ENCODE data around the gene COMMD6.

Gene COMMD6

DNA sequence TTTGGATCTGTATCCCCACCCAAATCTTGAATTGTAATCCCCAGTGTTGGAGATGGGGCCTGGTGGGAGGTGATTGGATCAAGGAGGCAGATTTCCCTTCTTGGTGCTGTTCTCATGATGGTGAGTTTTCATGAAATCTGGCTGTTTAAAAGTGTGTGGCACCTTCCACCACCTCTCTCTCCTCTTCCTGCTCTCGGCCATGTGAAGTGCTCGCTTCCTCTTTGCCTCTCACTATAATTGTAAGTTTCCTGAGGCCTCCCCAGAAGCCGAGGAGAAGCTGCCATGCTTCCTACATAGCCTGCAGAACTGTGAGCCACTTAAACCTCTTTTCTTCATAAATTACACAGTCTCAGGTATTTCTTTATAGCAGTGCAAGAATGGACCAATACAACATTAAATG lies 15.7 kb downstream of the COMMD6 start:
- no peak for DNase-seq

DNA sequence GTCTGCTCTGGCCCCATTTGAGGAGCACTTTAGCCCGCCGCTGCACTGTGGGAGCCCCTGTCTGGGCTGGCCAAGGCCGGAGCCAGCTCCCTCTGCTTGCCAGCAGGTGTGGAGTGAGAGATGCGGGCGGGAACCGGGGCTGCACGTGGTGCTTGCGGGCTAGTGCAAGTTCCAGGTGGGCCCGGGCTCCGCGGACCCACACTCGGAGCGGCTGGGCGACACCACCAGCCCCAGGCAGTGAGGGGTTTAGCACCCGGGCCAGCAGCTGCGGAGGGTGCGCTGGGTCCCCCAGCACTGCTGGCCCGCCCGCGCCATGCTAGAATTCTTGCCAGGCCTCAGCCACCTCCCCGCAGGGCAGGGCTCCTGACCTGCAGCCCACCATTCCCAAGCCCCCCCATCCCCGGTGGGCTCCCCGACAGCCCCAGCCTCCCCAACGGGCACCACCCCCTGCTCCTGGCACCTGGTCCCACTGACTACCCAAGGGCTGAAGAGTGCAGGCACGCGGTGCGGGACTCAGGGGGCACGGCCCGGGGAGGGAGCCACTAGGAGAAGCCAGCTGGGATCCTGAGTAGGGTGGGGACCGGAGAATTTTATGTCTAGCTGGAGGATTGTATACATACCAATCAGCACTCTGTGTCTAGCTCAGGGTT lies 19.1 kb downstream of the COMMD6 start:
- DNase-seq = no peak

DNA sequence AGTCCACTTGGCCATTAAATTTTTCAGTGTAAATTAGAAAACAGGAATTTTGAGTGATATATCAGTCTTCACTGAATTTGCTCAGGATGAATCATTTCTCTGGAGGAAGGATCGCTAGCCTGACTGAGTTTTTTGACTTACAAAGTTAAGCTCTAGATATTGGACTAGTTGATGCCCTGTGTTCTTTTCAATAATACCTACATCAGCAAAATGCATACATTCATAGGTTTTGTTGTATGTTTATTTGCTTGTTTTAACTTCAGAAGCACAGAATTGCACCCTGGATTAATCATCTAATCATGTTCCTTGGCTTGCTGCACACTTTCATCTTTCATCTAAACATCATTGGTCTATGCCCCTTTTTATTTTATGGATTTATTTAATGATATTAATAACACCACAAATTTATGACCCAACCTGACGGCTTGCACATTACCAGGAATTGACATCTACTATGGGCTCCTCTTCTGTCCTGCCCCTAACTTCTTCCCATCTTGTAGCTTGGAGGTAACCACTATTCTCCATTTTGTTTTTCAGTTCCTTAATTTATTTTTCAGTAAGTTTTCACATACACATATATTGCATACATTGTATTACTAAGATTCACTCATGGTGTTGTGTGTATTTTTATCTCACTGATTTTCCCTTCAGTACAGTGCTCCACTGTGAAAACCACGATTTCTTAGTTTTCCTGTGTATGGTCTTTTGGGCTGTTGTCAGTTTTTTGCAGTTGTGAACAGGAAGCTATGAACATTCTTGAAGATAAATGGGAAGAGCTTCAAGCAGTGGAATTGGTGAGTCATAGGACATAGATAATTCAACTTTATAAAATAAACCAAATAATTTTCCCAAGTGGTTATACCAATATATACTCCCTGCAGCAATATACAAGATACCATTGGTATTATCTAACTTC lies 23.3 kb downstream of the COMMD6 start:
- no peak for DNase-seq

DNA sequence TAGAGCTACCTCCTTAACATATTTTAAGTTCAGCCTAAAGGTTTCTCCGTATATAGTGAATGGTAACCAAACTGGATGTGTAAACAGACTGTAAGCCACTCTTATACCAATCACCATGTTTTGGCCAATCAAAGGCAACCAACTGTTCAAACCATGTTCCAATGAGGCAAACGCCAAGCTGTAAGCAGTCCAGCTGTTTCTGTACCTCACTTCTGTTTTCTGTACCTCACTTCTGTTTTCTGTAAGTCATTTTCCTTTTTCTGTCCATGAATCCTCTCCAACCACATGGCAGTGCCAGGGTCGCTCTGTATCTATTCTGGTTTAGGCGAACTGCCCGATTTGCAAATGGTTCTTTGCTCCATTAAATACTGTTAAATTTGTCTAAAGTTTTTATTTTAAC lies 24.4 kb downstream of the COMMD6 start:
- no peak for DNase-seq

DNA sequence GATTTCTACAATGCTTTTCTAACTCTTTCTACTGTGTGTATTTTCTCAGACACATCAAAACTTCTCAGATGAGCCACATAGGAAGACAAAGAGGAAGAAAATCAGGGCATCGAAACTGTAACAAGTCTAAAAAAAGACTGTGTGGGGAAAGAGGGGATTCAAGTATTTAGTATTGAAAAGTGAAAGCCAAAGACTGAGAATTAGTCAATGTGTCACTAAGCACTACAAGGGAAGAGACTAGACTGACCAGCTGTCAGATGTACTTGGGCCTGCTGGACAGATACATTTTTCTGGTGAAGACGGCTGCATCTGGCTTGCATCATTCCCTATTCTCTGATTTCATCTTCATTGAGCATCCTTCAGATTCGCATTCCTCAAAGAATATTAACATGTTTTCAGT lies 25.4 kb downstream of the COMMD6 start:
- peak in 1 of 2 experiments; percentile 15 for DNase-seq

DNA sequence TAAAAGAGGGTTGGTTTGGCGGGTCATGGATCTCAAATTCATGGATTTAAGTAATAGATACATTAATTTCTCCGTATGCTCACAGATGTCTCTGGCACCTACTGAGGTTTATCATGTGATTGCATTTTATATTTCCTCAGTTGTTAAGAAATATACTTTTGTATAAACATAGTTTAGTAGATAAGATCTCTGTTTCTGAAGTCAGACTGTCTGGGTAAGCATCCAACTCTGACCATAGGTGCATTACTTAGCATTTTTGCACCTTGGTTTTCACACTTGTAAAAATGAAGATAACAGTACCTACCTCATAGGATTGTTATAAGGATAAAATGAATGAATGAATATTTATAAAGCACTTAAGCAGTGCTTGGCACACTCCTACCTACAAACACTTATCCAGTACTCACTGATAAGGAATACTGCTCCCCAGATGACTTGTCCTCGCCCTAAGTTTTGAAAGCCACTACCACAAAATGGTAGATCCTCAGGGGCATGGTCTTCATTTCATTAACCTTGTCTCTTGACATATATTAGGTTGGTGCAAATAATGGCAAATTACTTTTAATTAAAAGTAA lies 26.5 kb downstream of the COMMD6 start:
- DNase-seq = no peak

DNA sequence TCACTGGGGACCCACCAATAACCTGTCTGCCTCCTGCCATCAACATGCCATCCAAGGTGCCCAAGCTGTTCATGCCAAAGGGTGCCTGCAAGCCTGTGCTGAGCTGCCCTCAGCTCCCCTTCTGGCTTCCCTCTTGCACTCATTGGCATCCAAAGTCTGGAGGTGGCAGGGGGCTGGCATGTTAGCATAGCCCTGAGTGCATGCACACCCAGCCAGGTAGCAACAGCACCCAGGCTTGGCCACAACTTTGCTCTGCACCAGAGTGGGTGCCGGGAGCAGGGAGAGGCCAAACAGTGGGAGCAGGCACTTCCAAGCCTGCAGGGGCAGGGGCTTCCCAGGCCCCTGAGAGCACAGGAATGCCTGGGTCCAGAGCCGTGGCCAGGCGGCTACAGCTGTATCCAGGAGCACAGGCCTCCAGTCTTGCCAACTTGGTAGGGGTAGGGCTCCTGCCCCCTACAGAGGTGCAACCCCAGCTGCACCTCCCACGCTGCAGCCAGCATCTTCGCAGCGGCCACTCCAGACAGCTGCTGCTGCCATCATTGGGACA lies 29.6 kb downstream of the COMMD6 start:
- no peak for DNase-seq

DNA sequence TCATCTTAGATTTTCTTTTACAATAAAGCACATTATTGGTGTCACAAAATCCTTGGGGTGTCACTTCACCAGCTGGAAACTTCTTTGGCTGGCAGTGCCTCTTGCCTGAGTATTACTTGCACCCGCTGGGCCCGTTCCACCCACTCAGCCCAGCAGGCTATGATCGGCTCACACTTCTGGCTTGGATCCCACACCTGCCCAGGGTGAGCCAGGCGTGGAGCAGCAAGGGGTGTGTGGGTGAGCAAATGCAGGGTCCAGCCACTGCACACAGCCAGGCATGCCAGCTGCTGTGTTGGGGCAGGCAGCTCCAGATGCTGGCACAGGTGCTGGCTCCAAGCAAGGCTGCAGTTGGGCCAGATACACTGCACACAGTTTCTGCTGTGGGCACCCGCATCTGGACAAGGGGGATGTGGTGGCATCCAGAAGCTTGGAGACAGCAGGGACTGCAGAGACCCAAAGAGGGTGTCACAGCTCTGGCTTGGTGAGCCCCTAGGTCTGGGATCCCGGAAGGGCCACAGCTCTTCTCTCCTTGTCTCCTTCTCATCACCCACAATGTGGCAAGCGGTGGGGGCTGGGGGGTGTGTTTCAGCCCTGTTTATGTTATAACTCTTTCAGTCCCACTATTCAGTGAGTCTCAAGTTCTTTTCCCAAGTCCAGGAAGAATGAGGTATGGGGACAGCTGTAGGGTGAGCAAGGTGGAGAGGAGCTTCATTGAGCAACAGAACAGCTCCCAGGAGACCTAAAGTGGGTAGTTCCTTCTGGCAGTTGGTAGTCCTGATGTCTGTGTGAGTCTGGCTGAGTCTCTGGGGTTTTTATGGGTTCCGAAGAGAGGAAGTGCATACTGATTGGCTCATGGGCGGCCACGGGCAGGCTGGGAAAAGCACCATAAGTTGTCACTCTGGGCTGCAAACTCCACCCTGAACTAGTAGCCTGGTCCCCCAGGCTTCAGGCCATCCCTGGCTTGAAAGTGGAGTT lies 30.3 kb downstream of the COMMD6 start:
- peak in 1 of 2 experiments; percentile 10 for DNase-seq

DNA sequence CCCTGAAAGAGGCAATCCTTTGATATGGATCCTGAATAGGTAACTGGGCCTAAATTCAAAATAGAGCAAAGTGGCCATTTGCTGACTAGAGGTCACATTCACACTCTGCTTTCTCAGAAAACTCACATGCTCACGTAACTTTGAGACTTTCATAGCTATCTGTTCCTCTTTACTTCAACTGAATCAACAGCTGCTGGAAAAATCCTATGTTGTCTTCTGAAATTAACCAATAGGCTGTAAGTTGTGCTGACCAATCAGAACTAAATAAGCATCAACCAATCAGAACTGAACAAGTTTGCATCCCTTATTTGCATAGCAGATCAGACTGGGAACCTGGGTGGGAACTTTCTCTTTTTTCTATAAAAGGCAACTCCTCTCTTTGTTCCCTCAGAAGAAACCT lies 31.6 kb downstream of the COMMD6 start:
- no peak for DNase-seq

DNA sequence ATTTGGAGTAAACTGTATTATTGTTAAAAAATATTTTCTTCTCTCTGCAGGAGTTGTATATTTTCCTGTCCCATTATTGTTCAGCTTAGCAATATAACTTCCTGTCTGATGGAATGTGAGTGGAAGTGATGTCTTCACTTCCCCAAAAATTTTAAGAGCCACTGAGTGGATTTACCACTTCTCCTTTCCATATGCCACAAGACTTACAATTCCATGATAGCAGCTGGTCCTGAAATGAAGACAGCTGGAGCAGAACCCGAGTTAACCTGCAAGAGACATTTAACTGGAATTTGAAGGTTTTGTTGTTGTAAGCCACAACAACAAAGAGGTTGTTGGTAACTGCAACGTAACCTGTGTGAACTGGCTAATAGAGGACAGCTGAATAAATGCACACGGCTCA lies 32.3 kb downstream of the COMMD6 start:
- peak; percentile 23 to 68 for DNase-seq

DNA sequence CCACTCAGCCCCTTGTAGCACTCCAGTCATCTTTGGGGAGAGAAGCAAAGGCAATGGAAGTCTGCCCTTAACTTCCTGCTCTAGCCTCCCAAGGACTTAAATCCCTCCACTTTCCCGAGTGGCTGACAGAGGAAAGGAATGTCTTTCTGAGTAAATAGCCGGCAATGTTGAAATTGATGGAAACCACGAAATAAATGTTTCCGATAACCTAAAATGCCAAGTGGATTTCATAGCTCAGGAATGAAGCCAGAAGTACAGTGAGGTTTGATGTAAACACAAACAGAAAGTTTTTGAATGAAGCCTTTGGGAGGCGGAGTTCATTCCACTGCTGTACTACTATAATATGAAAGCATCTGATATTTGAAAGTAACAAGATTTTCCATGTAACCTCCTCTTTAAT lies 41.7 kb downstream of the COMMD6 start:
- no peak for DNase-seq

DNA sequence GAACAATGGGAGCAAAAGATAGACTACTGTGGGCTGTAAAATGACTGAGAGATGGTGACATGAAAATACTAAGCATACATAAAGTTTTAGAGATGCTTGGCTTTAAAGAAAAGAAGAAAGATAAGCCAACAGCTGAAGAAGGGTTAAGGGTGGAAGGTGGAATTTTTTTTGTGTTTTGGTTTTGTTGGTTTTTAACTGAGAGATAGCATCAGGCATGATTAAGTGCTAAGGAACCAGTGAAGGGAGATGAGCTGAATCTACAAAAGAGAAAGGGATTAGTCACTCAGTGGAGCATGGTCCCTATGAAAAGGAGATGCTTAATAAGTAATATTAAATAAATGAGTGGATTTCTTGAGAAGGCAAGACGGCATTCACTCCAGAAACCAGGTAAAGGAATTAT lies 43.1 kb downstream of the COMMD6 start:
- no peak for DNase-seq

DNA sequence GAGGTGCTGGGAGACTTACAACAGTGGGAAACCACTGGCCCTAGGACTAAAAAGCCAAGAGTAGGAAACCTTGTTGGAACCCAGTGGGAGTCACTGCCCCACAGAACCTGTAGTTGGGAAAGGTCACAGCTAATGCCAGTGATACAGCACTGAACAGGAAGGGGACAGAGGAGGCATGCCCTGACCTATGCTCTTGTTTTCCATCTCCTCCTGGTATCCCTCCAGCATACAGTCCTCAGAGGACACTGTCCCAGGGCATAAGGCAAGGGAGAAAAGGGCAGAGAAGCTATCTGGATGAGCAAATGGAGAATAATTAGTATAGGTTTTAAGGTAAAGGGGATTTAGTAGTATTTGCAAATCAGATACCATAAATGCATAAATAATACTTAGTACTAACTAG lies 44.5 kb downstream of the COMMD6 start:
- DNase-seq = no peak

DNA sequence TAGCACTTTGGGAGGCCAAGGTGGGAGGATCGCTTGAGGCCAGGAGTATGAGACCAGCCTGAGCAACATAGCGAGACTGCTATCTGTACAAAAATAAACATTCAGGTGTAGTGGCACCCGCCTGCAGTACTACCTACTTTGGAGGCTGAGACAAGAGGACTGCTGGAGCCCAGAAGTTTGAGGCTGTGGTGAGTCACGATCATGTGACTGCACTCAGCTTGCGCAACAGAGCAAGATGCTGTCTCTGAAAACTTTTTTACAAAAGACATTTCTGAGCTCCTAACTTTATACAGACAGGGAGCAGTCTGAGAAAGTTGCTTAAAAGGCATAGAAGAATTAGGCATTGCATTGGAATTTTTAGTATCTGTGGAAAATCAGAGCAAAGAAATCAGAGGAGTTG lies 45.3 kb downstream of the COMMD6 start:
- no peak for DNase-seq

DNA sequence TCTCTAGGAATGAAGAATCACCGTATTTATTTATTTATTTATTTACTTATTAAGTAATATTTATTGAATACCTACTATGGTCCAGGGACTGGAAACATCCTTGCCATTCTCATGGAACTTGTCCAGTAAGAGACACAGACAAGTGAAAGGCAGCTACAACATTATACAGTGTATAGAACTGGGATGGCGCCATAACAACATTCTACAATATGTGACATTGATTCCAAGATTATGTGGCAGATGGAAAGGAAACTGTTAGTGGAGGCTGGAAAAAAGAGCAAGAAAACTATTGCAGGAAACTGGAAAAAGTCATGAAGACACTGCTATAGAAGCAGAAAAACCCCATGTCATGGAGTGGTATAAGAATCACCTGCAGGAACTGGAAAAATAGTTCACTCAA lies 46.3 kb downstream of the COMMD6 start:
- DNase-seq = no peak

DNA sequence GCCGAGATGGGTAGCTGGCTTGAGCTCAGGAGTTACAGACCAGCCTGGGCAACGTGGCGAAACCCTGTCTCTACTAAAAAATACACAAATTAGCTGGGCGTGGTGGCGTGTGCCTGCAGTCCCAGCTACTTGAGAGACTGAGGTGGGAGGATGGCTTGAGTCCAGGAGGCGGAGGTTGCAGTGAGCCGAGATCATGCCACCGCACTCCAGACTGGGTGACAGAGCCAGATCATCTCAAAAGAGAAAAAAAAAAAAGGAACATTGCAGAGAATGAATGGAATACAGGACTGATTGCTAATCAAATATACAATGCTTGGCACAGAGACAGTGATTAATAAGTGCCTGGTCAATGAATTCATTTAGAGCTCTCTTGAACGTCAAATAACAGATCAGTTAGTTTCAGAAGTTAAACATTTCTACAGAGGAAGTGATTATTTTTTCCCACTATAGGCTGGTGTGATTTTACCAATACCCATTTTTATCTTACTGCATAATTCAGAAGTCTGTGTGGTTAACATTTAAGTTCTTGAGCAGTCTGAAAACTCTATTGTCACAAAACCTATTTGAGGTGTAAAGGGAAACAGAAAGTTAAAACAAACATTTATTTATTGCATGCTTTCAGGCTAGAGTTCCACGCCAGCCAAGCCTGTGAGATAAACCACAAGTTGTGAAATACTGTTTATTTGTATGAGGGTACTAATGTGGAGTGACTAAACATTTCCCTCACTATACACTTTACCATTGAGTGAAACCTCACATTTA lies 48.0 kb downstream of the COMMD6 start:
- DNase-seq = no peak

DNA sequence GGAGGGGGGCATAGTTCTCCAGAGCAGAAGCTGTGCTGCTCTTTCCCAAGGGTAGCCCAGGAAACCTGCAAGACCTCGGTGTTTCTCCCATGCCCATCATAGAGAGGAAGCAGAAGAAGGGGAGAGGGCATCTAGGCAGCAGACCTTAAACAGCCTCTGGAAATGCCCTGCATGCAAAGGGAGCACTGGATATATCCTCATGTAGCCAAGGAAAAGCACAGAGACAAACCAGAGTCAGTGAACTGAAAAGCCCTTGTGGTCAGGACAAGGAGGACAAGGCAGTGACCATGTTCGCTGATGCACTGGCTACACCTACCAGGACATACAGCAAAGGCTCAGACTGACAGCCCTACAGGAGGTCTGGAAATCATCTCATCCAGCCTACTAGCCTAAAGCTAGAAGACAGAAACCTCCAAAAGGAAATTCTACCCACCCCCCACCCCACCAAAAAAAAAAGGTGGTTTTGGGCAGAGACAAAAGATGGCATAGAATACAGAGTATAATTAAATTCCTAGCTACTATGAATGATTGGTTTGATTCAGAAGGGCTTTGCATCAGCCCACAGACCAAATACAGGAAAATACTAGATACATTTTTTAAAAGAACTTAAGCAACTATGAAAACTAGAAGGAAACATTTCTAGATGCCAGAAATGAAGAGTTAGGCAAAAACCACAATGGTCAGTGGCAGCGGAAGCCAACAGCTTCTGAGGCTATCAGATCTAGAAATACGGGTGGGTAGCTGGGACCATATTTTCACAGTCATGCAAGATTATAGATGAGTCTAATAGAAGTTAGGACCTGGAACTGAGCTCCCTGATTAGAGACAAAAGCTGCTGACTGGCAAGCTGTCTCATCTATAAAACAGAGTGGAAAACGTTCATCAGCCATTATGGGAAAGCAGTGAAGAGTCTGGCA lies 51.2 kb downstream of the COMMD6 start:
- DNase-seq = no peak

DNA sequence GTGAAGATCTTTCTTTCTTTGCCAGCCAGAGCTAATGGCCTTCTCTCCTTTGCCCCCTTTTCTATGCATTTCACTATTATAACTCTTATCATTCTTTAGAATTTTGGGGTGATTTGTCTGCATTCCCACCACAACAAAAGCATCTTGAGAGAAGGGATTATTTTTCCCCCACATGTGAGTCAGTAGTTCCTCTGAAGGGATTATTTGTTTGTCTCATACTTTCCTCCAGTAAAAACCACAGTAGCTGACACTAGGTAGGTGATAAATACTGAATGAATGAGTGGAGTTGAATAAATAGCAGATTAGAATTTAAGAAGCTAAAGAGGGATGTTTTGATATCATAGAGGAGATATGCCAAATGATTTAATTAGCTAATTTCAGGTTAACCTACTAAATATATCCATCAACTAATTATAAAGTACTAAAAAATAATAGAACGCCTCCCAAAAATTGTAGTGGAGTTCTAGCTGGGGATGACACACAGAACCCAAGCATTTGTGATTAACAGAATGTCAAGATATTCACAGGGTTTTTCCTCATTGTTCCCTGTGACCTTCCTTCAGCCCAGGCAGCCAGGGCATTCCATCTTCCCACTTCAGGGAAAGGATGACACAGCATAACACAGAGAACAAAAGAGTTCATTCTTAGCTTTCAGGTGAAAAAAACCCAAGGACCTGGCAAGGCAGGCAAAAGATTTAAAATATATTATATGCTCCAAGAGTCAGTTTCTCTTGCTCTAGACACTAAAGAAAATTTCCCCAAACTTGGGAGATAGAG lies 52.2 kb downstream of the COMMD6 start:
- no peak for DNase-seq

DNA sequence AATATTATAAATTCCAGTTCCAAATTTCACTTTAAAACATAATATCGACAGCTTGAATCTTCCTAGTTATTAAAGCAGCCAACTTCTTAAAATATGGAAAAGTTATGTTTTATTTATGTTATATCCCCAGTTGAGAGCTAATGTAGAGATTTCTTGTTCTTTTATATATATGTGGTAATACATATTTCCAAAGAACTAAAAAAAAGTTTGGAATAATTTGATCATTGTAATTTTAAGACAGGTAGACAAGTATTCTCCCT lies 54.9 kb downstream of the COMMD6 start:
- no peak for DNase-seq

Data from NCI-H524 (cell line).